Bronchial epithelial cell (primary cell): ENCODE results near the gene B4GALNT4. TPM values are rescaled to one million over a fixed set of nuclear protein-coding genes. Genes with fewer than 3 reads are reported as not detected.
"Not testable (repeated sequence)": the region's sequence is repeated elsewhere in the genome, so short reads cannot be mapped to it uniquely, and the experiment has no call there.

Source experiments
- DNase-seq: peaks from one replicate; pipeline ENCODE4 v3.0.0-alpha.2; 2010; ENCODE audit warnings: low read depth
- FAIRE-seq: peaks from 2 replicates; lab custom pipeline; 2011; peaks lifted over from hg19 to GRCh38; lab: Jason Lieb, UNC
- H3K27me3 ChIP-seq: 2 replicates; pipeline ENCODE4 v1.5.1; 2011; ENCODE audit warnings: low read length; ENCODE audit not compliant: control insufficient read depth, insufficient read depth
- H3K36me3 ChIP-seq: 2 replicates; pipeline ENCODE4 v1.5.1; 2011; ENCODE audit warnings: low read length; ENCODE audit not compliant: control insufficient read depth, insufficient read depth
- H3K4me3 ChIP-seq: 2 replicates; pipeline ENCODE4 v1.5.1; 2011; ENCODE audit warnings: mild to moderate bottlenecking, low read depth, low read length, control low read depth
- total RNA-seq: library from RNA; depleted of rRNA; stranded (reverse); fragments of >200 nt; gene quantifications from 2 replicates; pipeline ENCODE4 v1.2.1, GENCODE V29; 2014
- TF ChIP-seq, protein P1 (sequence below): IDR thresholded peaks from 2 replicates; pipeline ENCODE4 v1.5.1; 2011; ENCODE audit warnings: mild to moderate bottlenecking, moderate library complexity, low read length, control low read depth, inconsistent platforms; ENCODE audit not compliant: insufficient read depth, severe bottlenecking

The B4GALNT4 gene
- total RNA-seq, 1 donor from 2014 or later = 10.8 TPM

- Histone ChIP-seq H3K27me3 (no peaks in the 10 kb centered on the region), H3K4me3 (no peak overlapping the region), H3K36me3 (no peaks in the 10 kb centered on the region)
- TF ChIP-seq, protein P1, sequence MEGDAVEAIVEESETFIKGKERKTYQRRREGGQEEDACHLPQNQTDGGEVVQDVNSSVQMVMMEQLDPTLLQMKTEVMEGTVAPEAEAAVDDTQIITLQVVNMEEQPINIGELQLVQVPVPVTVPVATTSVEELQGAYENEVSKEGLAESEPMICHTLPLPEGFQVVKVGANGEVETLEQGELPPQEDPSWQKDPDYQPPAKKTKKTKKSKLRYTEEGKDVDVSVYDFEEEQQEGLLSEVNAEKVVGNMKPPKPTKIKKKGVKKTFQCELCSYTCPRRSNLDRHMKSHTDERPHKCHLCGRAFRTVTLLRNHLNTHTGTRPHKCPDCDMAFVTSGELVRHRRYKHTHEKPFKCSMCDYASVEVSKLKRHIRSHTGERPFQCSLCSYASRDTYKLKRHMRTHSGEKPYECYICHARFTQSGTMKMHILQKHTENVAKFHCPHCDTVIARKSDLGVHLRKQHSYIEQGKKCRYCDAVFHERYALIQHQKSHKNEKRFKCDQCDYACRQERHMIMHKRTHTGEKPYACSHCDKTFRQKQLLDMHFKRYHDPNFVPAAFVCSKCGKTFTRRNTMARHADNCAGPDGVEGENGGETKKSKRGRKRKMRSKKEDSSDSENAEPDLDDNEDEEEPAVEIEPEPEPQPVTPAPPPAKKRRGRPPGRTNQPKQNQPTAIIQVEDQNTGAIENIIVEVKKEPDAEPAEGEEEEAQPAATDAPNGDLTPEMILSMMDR = no peak
- DNase-seq (no peak), FAIRE-seq (peak; percentile 92)
These were observed 11.7 kb upstream of the B4GALNT4 start for GRCh38 chr11:357582-357981.

DNA sequence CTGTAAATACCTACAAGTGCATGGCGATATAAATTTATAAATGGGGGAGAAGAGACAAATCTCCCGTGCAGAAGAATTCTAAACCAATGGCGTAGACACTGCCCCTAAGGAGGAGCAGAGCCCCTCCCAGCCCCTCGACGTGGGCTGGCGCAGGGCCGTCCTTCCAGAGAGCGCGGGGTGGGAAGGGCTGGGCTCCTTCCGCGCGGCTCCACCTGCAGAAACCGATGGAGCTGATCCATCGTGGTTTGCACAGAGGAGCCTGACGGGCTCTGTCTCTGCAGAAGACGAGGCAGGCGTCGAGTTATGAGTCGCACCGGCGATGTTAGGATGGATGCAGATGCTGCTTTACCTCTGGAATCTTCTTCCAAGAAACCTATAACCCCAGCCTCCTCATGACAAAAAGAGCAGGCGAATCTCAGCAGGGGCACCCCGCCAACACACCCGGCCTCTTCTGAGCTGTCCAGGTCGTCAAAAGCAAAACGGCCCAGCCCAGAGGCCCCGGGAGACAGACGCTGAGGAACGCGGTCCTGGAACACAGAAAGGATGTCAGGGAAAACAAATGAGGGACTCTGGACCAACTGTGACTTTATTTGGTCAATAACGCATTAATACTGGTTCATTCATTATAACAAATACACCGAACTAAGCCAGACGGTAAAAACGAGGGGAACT is 11.0 kb upstream of the B4GALNT4 start:
- no peaks in the 10 kb centered on the region for H3K36me3 ChIP-seq
- FAIRE-seq = no peak
- DNase-seq = no peak
- TF ChIP-seq, protein P1 = no peak
- no peak overlapping the region for H3K4me3 ChIP-seq
- no peaks in the 10 kb centered on the region for H3K27me3 ChIP-seq

- no peaks in the 10 kb centered on the region for H3K27me3 ChIP-seq
- TF ChIP-seq, protein P1 = no peak
- DNase-seq (peak; percentile 58), FAIRE-seq (no peak)
- no peaks in the 10 kb centered on the region for H3K36me3 ChIP-seq
- H3K4me3 ChIP-seq = no peak overlapping the region
These were observed 10.1 kb upstream of the B4GALNT4 start for GRCh38 chr11:359181-359714.

GRCh38 chr11:360326-361280 is 8.7 kb upstream of the B4GALNT4 start:
- H3K27me3 ChIP-seq = no peaks in the 10 kb centered on the region
- DNase-seq = no peak
- H3K36me3 ChIP-seq = no peaks in the 10 kb centered on the region
- FAIRE-seq = peak; percentile 93
- TF ChIP-seq, protein P1 = no peak
- no peak overlapping the region for H3K4me3 ChIP-seq

DNA sequence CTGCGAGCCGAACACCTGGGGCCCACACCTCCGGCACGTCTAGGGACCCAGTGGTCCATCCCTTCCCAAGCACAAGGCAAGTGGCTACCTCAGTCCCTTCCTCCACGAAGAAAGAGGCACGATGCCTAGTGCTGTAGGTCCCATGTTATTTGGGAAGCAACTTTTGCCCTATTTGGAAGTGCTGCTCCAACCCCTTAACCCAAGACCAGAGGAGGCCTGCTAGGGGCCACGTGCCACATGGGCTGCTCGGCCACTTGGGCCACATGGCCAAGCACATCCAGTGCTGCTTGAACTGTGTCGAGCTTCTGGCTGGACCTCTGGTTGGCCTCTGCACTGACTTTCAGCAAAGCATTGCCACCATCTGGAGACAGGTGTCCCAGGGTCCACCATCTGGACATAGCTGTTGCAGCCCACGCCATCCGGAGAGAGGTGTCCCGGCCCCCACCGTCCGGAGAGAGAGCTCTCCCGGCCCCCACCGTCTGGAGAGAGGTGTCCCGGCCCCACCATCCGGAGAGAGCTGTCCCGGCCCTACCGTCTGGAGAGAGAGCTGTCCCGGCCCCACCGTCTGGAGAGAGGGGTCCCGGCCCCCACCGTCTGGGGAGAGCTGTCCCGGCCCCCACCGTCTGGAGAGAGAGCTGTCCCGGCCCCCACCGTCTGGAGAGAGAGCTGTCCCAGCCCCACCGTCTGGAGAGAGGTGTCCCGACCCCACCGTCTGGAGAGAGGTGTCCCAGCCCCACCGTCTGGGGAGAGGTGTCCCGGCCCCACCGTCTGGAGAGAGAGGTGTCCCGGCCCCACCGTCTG is 6.5 kb upstream of the B4GALNT4 start:
- peaks cover 3% of the 10 kb centered on the region for H3K27me3 ChIP-seq
- DNase-seq (no peak), FAIRE-seq (no peak)

DNA sequence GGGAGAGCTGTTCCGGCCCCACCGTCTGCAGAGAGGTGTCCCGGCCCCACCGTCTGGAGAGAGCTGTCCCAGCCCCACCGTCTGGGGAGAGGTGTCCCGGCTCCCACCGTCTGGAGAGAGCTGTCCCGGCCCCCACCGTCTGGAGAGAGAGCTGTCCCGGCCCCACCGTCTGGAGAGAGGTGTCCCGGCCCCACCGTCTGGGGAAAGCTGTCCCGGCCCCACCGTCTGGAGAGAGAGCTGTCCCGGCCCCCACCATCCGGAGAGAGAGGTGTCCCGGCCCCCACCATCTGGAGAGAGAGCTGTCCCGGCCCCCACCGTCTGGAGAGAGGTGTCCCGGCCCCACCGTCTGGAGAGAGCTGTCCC is 5.9 kb upstream of the B4GALNT4 start:
- DNase-seq, H3K4me3 ChIP-seq, FAIRE-seq, H3K27me3 ChIP-seq, H3K36me3 ChIP-seq: not testable (repeated sequence)

More for the DNA sequence above, 6.5 kb upstream of the B4GALNT4 start:
- Histone ChIP-seq H3K36me3 (no peaks in the 10 kb centered on the region), H3K4me3 (no peak overlapping the region)
- TF ChIP-seq, protein P1 = no peak
